ENCODE data around the gene TMPRSS6. TPM values are rescaled to one million over a fixed set of nuclear protein-coding genes. Genes with fewer than 3 reads are reported as not detected.

Gene TMPRSS6
- total RNA-seq, 1 experiment from 2014 or later: not detected

DNA sequence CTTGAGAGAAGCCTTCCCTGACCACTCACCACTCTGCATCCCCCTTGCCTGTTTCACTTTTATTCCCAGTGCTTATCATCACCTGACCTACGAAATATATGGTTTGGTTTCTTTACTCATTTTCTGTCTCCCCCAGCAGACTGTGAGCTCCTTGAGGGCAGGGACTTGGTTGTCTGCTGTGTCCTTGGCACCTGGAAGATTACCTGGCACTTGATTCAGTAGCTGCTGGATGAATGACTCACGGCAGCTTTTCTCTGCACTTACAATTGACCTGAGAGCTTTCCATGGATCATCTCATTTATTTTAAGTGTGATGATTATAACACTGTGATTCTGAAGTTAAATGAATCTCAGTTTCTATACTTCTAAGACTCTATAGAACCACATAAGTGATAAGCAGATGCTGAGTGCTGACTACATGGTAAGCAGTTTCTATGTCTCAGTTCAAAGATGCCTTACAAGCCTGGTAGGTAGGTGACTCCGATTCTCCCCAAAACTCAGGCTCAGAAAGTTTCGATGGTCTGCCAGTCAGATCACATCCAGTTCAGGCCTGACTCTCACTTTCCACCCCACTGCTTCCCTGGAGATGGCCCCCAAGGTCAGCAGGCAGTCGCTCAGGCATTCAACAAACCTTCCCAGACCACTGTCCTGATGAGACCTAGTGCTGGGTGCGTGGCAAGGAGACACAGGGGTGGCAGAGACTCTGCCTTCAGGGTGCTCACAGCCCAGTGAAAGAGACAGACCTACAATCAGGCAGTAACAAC is 28.6 kb upstream of the TMPRSS6 start:
- no peaks in the 10 kb centered on the region for H4K20me1 ChIP-seq (ENCODE audit: insufficient read depth, low read depth, low read length)
- no peaks in the 10 kb centered on the region for H3K9me2 ChIP-seq (replicated peaks; ENCODE audit: insufficient read depth, low read length)
- no peak overlapping the region for H3K4me3 ChIP-seq (ENCODE audit: low read length)
- no peaks in the 10 kb centered on the region for H3K27me3 ChIP-seq (ENCODE audit: low read length)
- no peak for DNase-seq
- H3K36me3 ChIP-seq (ENCODE audit: insufficient read depth, low read length): no peaks in the 10 kb centered on the region
- H2AFZ ChIP-seq (ENCODE audit: low read length): no peak overlapping the region
- H3K9ac ChIP-seq (ENCODE audit: low read length): no peak overlapping the region
- no peaks in the 10 kb centered on the region for H3K9me3 ChIP-seq (ENCODE audit: low read length)
- no peaks in the 10 kb centered on the region for H3K4me1 ChIP-seq (ENCODE audit: low read length)
- no peak overlapping the region for H3K27ac ChIP-seq (ENCODE audit: low read length)
- no peaks in the 10 kb centered on the region for H3K79me2 ChIP-seq (ENCODE audit: low read length)
- H3K4me2 ChIP-seq (ENCODE audit: low read depth, low read length, poor library complexity, severe bottlenecking): no peak overlapping the region

GRCh38 chr22:37137131-37137530 is 27.6 kb upstream of the TMPRSS6 start:
- Histone ChIP-seq H3K36me3 (ENCODE audit: insufficient read depth, low read length) (no peaks in the 10 kb centered on the region), H3K4me3 (ENCODE audit: low read length) (no peak overlapping the region), H3K9me2 (replicated peaks; ENCODE audit: insufficient read depth, low read length) (no peaks in the 10 kb centered on the region), H3K27me3 (ENCODE audit: low read length) (no peaks in the 10 kb centered on the region), H2AFZ (ENCODE audit: low read length) (no peak overlapping the region), H3K4me2 (ENCODE audit: low read depth, low read length, poor library complexity, severe bottlenecking) (no peak overlapping the region), H4K20me1 (ENCODE audit: insufficient read depth, low read depth, low read length) (no peaks in the 10 kb centered on the region), H3K27ac (ENCODE audit: low read length) (no peak overlapping the region), H3K9me3 (ENCODE audit: low read length) (no peaks in the 10 kb centered on the region), H3K9ac (ENCODE audit: low read length) (no peak overlapping the region), H3K4me1 (ENCODE audit: low read length) (no peaks in the 10 kb centered on the region), H3K79me2 (ENCODE audit: low read length) (no peaks in the 10 kb centered on the region)
- no peak for DNase-seq

DNA sequence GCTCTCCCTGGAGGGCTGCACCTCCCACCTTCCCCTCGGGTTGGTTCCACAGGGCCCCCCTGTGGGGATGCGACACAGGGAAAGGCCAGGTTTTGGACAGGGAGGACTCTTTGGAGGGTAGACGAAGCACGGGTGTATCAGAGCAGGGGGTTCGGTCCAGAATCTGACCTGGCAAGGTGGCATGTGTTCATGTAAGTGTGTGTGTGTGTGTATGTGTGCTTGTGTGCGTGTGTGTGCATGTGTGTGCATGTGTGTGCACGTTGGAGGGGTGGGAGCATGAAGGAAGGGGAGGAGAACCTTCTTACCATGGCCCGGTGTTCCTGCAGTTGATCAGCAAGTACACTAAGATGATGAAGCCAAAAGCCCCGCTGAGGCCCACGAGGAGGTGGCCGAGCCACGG is 25.5 kb upstream of the TMPRSS6 start:
- Histone ChIP-seq H3K36me3 (ENCODE audit: insufficient read depth, low read length) (no peaks in the 10 kb centered on the region), H3K27ac (ENCODE audit: low read length) (no peak overlapping the region), H3K9me3 (ENCODE audit: low read length) (no peaks in the 10 kb centered on the region)

DNA sequence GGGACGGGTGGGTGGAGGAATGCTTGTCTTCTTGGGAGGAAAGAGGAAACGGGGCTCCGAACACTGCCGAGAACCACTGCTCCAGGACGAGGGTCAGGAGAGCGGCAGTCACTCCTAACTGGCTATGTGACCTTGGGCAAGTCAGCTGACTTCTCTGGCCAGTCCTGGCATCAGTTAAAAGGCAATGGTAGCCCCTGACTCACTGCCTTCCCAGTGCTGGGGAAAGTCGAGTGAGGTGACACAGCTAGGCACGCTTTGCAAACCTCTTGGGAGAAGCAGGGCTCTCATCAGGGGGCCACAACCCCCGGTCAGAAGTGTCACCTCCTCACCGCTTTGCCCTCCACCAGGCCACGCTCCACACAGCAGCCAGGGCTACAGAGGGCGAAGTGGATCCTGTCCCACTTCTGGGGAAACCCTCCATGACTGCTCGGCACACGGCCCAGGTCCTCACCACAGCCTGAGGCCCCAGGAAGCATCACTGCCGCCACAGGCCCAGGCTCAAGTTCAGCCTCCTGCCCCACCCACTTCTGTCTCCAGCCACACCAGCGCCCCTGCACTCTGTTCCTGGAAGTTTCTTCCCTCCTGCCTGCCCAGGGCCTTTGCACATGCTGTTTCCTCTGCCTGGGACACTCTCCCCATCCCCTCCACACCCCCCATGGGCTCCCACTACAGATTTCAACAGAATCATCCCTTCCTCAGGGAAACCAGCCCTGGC is 23.9 kb upstream of the TMPRSS6 start:
- Histone ChIP-seq H3K27ac (ENCODE audit: low read length) (no peak overlapping the region), H3K27me3 (ENCODE audit: low read length) (no peaks in the 10 kb centered on the region), H2AFZ (ENCODE audit: low read length) (no peak overlapping the region), H3K9me2 (replicated peaks; ENCODE audit: insufficient read depth, low read length) (no peaks in the 10 kb centered on the region), H3K9ac (ENCODE audit: low read length) (no peak overlapping the region), H3K36me3 (ENCODE audit: insufficient read depth, low read length) (no peaks in the 10 kb centered on the region), H3K4me1 (ENCODE audit: low read length) (no peaks in the 10 kb centered on the region), H3K4me3 (ENCODE audit: low read length) (no peak overlapping the region), H3K9me3 (ENCODE audit: low read length) (no peaks in the 10 kb centered on the region), H3K79me2 (ENCODE audit: low read length) (no peaks in the 10 kb centered on the region), H4K20me1 (ENCODE audit: insufficient read depth, low read depth, low read length) (0 out of 2 replicates have a peak, but pooled peaks cover 2% of the 10 kb centered on the region), H3K4me2 (ENCODE audit: low read depth, low read length, poor library complexity, severe bottlenecking) (no peak overlapping the region)
- no peak for DNase-seq

More for the DNA sequence above, 25.5 kb upstream of the TMPRSS6 start:
- H3K27me3 ChIP-seq (ENCODE audit: low read length): no peaks in the 10 kb centered on the region
- H3K4me2 ChIP-seq (ENCODE audit: low read depth, low read length, poor library complexity, severe bottlenecking): no peak overlapping the region
- no peaks in the 10 kb centered on the region for H3K4me1 ChIP-seq (ENCODE audit: low read length)
- no peak for DNase-seq
- H3K4me3 ChIP-seq (ENCODE audit: low read length): no peak overlapping the region
- no peak overlapping the region for H2AFZ ChIP-seq (ENCODE audit: low read length)
- no peaks in the 10 kb centered on the region for H3K79me2 ChIP-seq (ENCODE audit: low read length)
- no peak overlapping the region for H3K9ac ChIP-seq (ENCODE audit: low read length)
- no peaks in the 10 kb centered on the region for H3K9me2 ChIP-seq (replicated peaks; ENCODE audit: insufficient read depth, low read length)
- H4K20me1 ChIP-seq (ENCODE audit: insufficient read depth, low read depth, low read length): no peaks in the 10 kb centered on the region

- Histone ChIP-seq H3K4me1 (ENCODE audit: low read length) (no peaks in the 10 kb centered on the region), H3K36me3 (ENCODE audit: insufficient read depth, low read length) (no peaks in the 10 kb centered on the region)
Measured at GRCh38 chr22:37132773-37133172, 23.3 kb upstream of the TMPRSS6 start.

GRCh38 chr22:37129866-37130441 is 20.4 kb upstream of the TMPRSS6 start:
- no peaks in the 10 kb centered on the region for H3K79me2 ChIP-seq (ENCODE audit: low read length)
- H3K36me3 ChIP-seq (ENCODE audit: insufficient read depth, low read length): no peaks in the 10 kb centered on the region
- H3K4me2 ChIP-seq (ENCODE audit: low read depth, low read length, poor library complexity, severe bottlenecking): no peak overlapping the region
- no peak overlapping the region for H2AFZ ChIP-seq (ENCODE audit: low read length)
- H3K27ac ChIP-seq (ENCODE audit: low read length): no peak overlapping the region
- no peaks in the 10 kb centered on the region for H3K4me1 ChIP-seq (ENCODE audit: low read length)
- no peak overlapping the region for H3K9ac ChIP-seq (ENCODE audit: low read length)
- no peak for DNase-seq
- no peaks in the 10 kb centered on the region for H3K27me3 ChIP-seq (ENCODE audit: low read length)
- no peaks in the 10 kb centered on the region for H3K9me3 ChIP-seq (ENCODE audit: low read length)
- H3K9me2 ChIP-seq (replicated peaks; ENCODE audit: insufficient read depth, low read length): no peaks in the 10 kb centered on the region
- H4K20me1 ChIP-seq (ENCODE audit: insufficient read depth, low read depth, low read length): 0 out of 2 replicates have a peak, but pooled peaks cover 3% of the 10 kb centered on the region
- H3K4me3 ChIP-seq (ENCODE audit: low read length): no peak overlapping the region

More at GRCh38 chr22:37132773-37133172, 23.3 kb upstream of the TMPRSS6 start:
- Histone ChIP-seq H3K9me2 (replicated peaks; ENCODE audit: insufficient read depth, low read length) (no peaks in the 10 kb centered on the region), H3K27ac (ENCODE audit: low read length) (no peak overlapping the region), H3K4me2 (ENCODE audit: low read depth, low read length, poor library complexity, severe bottlenecking) (no peak overlapping the region), H3K27me3 (ENCODE audit: low read length) (no peaks in the 10 kb centered on the region), H3K4me3 (ENCODE audit: low read length) (no peak overlapping the region), H3K9ac (ENCODE audit: low read length) (no peak overlapping the region), H4K20me1 (ENCODE audit: insufficient read depth, low read depth, low read length) (0 out of 2 replicates have a peak, but pooled peaks cover 3% of the 10 kb centered on the region), H3K79me2 (ENCODE audit: low read length) (no peaks in the 10 kb centered on the region), H3K9me3 (ENCODE audit: low read length) (no peaks in the 10 kb centered on the region), H2AFZ (ENCODE audit: low read length) (no peak overlapping the region)
- no peak for DNase-seq

- no peak overlapping the region for H3K27ac ChIP-seq (ENCODE audit: low read length)
- H3K9ac ChIP-seq (ENCODE audit: low read length): no peak overlapping the region
- H3K9me2 ChIP-seq (replicated peaks; ENCODE audit: insufficient read depth, low read length): no peaks in the 10 kb centered on the region
- no peaks in the 10 kb centered on the region for H3K27me3 ChIP-seq (ENCODE audit: low read length)
- H3K79me2 ChIP-seq (ENCODE audit: low read length): no peaks in the 10 kb centered on the region
- no peak for DNase-seq
- no peaks in the 10 kb centered on the region for H3K36me3 ChIP-seq (ENCODE audit: insufficient read depth, low read length)
- no peaks in the 10 kb centered on the region for H3K9me3 ChIP-seq (ENCODE audit: low read length)
- no peaks in the 10 kb centered on the region for H3K4me1 ChIP-seq (ENCODE audit: low read length)
- no peak overlapping the region for H3K4me2 ChIP-seq (ENCODE audit: low read depth, low read length, poor library complexity, severe bottlenecking)
- H3K4me3 ChIP-seq (ENCODE audit: low read length): no peak overlapping the region
- 0 out of 2 replicates have a peak, but pooled peaks cover 3% of the 10 kb centered on the region for H4K20me1 ChIP-seq (ENCODE audit: insufficient read depth, low read depth, low read length)
- H2AFZ ChIP-seq (ENCODE audit: low read length): no peak overlapping the region
Measured at GRCh38 chr22:37128555-37129281, 19.2 kb upstream of the TMPRSS6 start.

All from Karpas-422 (cell line).